CD14-positive monocyte (primary cell): ENCODE results near the gene ITSN1. TPM values are rescaled to one million over a fixed set of nuclear protein-coding genes. Genes with fewer than 3 reads are reported as not detected.

Source experiments
- DNase-seq, 3 donors: peaks; one replicate each; pipeline ENCODE4 v3.0.0-alpha.2; 2011 to 2022
- H2AFZ ChIP-seq: 2 replicates; pipeline ENCODE4 v1.6.0; 2012; ENCODE audit warnings: mild to moderate bottlenecking, low read depth, low read length, inconsistent platforms; ENCODE audit not compliant: insufficient read depth, poor library complexity, severe bottlenecking
- H3K27ac ChIP-seq, 2 donors: 1 replicate in 1 of 2; 2 replicates in 1 of 2; pipeline ENCODE4 v1.5.1; 2012 to 2013; ENCODE audit warnings: low read length in 2 of 2, control low read depth in 1 of 2, inconsistent platforms in 1 of 2, low read depth in 1 of 2, mild to moderate bottlenecking in 1 of 2
- H3K27me3 ChIP-seq, 2 donors: one replicate each; pipeline versions ENCODE4 v1.6.0 to v1.6.1; 2011 to 2013; ENCODE audit warnings: low read length in 2 of 2; ENCODE audit not compliant: control insufficient read depth in 2 of 2, insufficient read depth in 2 of 2
- H3K36me3 ChIP-seq, 2 donors: replicated peaks in 1 of 2; 1 replicate in 1 of 2; 2 replicates in 1 of 2; pipeline versions ENCODE4 v1.5.1 to v1.6.1; 2012 to 2013; ENCODE audit warnings: low read length in 2 of 2, control low read depth in 1 of 2, inconsistent platforms in 1 of 2, mild to moderate bottlenecking in 1 of 2; ENCODE audit not compliant: insufficient read depth in 2 of 2, control insufficient read depth in 1 of 2
- H3K4me1 ChIP-seq, 2 donors: 1 replicate in 1 of 2; 2 replicates in 1 of 2; pipeline versions ENCODE4 v1.5.1 to v1.6.1; 2012 to 2013; ENCODE audit warnings: low read length in 2 of 2, control low read depth in 1 of 2, inconsistent platforms in 1 of 2, mild to moderate bottlenecking in 1 of 2, moderate library complexity in 1 of 2; ENCODE audit not compliant: insufficient read depth in 2 of 2, control insufficient read depth in 1 of 2
- H3K4me2 ChIP-seq: replicated peaks from 2 replicates; pipeline ENCODE3; 2012; ENCODE audit warnings: low read length, moderate library complexity, mild to moderate bottlenecking; ENCODE audit not compliant: poor library complexity, severe bottlenecking; ENCODE audit errors: extremely low read depth
- H3K4me3 ChIP-seq, 3 experiments: fragments of 200-600 bp in 1 of 3; sonication (generic) in 1 of 3; replicated peaks in 1 of 3; 1 replicate in 2 of 3; 2 replicates in 1 of 3; pipeline ENCODE4 v1.5.1; 2011 to 2013; ENCODE audit warnings: low read length in 3 of 3, mild to moderate bottlenecking in 3 of 3, control low read depth in 2 of 3, low read depth in 2 of 3, inconsistent platforms in 1 of 3, moderate library complexity in 1 of 3
- H3K79me2 ChIP-seq: 2 replicates; pipeline ENCODE4 v1.6.0; 2012; ENCODE audit warnings: mild to moderate bottlenecking, control low read depth, inconsistent platforms, low read length, moderate library complexity; ENCODE audit not compliant: insufficient read depth
- H3K9ac ChIP-seq: 2 replicates; pipeline ENCODE4 v1.6.0; 2017; ENCODE audit warnings: low read length, mild to moderate bottlenecking; ENCODE audit not compliant: insufficient read depth, poor library complexity, severe bottlenecking
- H3K9me3 ChIP-seq, 2 donors: replicated peaks in 1 of 2; 1 replicate in 1 of 2; 2 replicates in 1 of 2; pipeline versions ENCODE4 v1.5.1 to v1.6.1; 2012 to 2013; ENCODE audit warnings: low read length in 2 of 2, control low read depth in 1 of 2; ENCODE audit not compliant: control insufficient read depth in 1 of 2, insufficient read depth in 1 of 2
- H4K20me1 ChIP-seq: 2 replicates; pipeline ENCODE4 v1.6.0; 2012; ENCODE audit warnings: mild to moderate bottlenecking, low read length, control low read depth, moderate library complexity; ENCODE audit not compliant: insufficient read depth
- H3K27ac Mint-ChIP-seq, 7 donors: one replicate each; pipeline ENCODE4 v1.8.0; 2020; ENCODE audit warnings: mild to moderate bottlenecking in 7 of 7, mixed read lengths in 7 of 7, moderate library complexity in 6 of 7, inconsistent platforms in 2 of 7
- H3K27me3 Mint-ChIP-seq, 3 donors: one replicate each; pipeline ENCODE4 v1.8.0; 2021 to 2022; ENCODE audit warnings: low read depth in 3 of 3, mild to moderate bottlenecking in 3 of 3, mixed read lengths in 3 of 3, moderate library complexity in 3 of 3, inconsistent platforms in 1 of 3
- H3K36me3 Mint-ChIP-seq, 2 donors: one replicate each; pipeline ENCODE4 v1.8.0; 2020; ENCODE audit warnings: mixed read lengths in 2 of 2, inconsistent platforms in 1 of 2, mild to moderate bottlenecking in 1 of 2
- H3K4me1 Mint-ChIP-seq: one replicate; pipeline ENCODE4 v1.8.0; 2020; ENCODE audit warnings: mild to moderate bottlenecking, mixed read lengths
- H3K4me3 Mint-ChIP-seq, 2 donors: one replicate each; pipeline ENCODE4 v1.8.0; 2020; ENCODE audit warnings: mild to moderate bottlenecking in 2 of 2, mixed read lengths in 2 of 2, moderate library complexity in 1 of 2
- H3K9me3 Mint-ChIP-seq, 7 donors: one replicate each; pipeline ENCODE4 v1.8.0; 2020 to 2022; ENCODE audit warnings: mixed read lengths in 7 of 7, mild to moderate bottlenecking in 6 of 7, moderate library complexity in 6 of 7, inconsistent platforms in 2 of 7
- CTCF ChIP-seq: fragments of 200-600 bp; IDR thresholded peaks from one replicate; pipeline ENCODE4 v1.8.0; 2022; ENCODE audit warnings: antibody characterized with exemption, mild to moderate bottlenecking
- WGBS: methylation state at CpG from one replicate; pipeline ENCODE4 v1.1.5; 2013; ENCODE audit warnings: missing lambda C conversion rate; ENCODE audit not compliant: insufficient coverage; 5-methylcytosine and 5-hydroxymethylcytosine counted together
- intact Hi-C, 2 donors: fragments of 100-400 bp; cut with micrococcal nuclease; formaldehyde crosslinking; loops; one replicate each; pipeline versions ENCODE4 v1.15.0 to v1.15.1; 2023
- polyA plus RNA-seq, 3 donors: library from polyadenylated mRNA; depleted of rRNA in 1 of 3; unstranded in 2 of 3; stranded (reverse) in 1 of 3; fragments of 300-500 nt in 2 of 3; fragments of >200 nt in 1 of 3; fragmentation: Illumina TruSeq in 2 of 3; gene quantifications; 1 replicate in 2 of 3; 2 replicates in 1 of 3; pipeline ENCODE4 v1.2.3, GENCODE V29; 2012 to 2021

Gene ITSN1
- polyA plus RNA-seq, 3 donors, result 4.7 to 10.3 (median 5.1) TPM

- intact Hi-C loops, result no loop called here
- 94% methylated on average over 4 of the region's 10 CpGs for WGBS
- Histone ChIP-seq H3K9me3 (peaks cover 7 to 12% of the 10 kb centered on the region in 2 donors), H3K4me1 (no peaks in the 10 kb centered on the region), H3K27me3 (no peaks in the 10 kb centered on the region), H3K4me2 (no peak overlapping the region), H3K9ac (no peak overlapping the region), H4K20me1 (no peaks in the 10 kb centered on the region), H3K36me3 (no peaks in the 10 kb centered on the region), H3K27ac (no peak overlapping the region), H2AFZ (no peak overlapping the region), H3K4me3 (no peak overlapping the region), H3K79me2 (no peaks in the 10 kb centered on the region)
- Mint-ChIP-seq H3K36me3 (peaks cover 7 to 11% of the 10 kb centered on the region in 2 donors), H3K27ac (no peak overlapping the region), H3K27me3 (peaks cover 0 to 2% (median 0%) of the 10 kb centered on the region in 3 donors), H3K4me1 (no peaks in the 10 kb centered on the region), H3K4me3 (no peak overlapping the region), H3K9me3 (peaks cover 3 to 17% (median 12%) of the 10 kb centered on the region in 7 donors)
- TF ChIP-seq CTCF, result no peak
- no peak for DNase-seq
These were observed 61.7 kb downstream of the ITSN1 start for GRCh38 chr21:33703750-33704606.

- no peak for DNase-seq
- H3K27ac ChIP-seq, result no peak overlapping the region
- no peaks in the 10 kb centered on the region for H3K79me2 ChIP-seq
- H3K27me3 Mint-ChIP-seq, result peaks cover 0 to 2% (median 0%) of the 10 kb centered on the region in 3 donors
- H3K4me3 Mint-ChIP-seq, result no peak overlapping the region
- no peak overlapping the region for H3K27ac Mint-ChIP-seq
- peaks cover 13 to 17% of the 10 kb centered on the region in 2 donors for H3K9me3 ChIP-seq
- H2AFZ ChIP-seq, result no peak overlapping the region
- no peak overlapping the region for H3K4me3 ChIP-seq
- H4K20me1 ChIP-seq, result no peaks in the 10 kb centered on the region
- no peaks in the 10 kb centered on the region for H3K4me1 ChIP-seq
- peaks cover 9 to 14% of the 10 kb centered on the region in 2 donors for H3K36me3 Mint-ChIP-seq
- TF ChIP-seq CTCF, result no peak
- no peak overlapping the region for H3K4me2 ChIP-seq
- intact Hi-C loops, result no loop called here
- H3K27me3 ChIP-seq, result no peaks in the 10 kb centered on the region
- no peaks in the 10 kb centered on the region for H3K36me3 ChIP-seq
- no peak overlapping the region for H3K9ac ChIP-seq
- peaks cover 9 to 28% (median 24%) of the 10 kb centered on the region in 7 donors for H3K9me3 Mint-ChIP-seq
- no peaks in the 10 kb centered on the region for H3K4me1 Mint-ChIP-seq
These were observed 65.5 kb downstream of the ITSN1 start for GRCh38 chr21:33707846-33708245.
